Sigmoid colon (tissue), 7 donors: ENCODE results near the gene RASEF. TPM values are rescaled to one million over a fixed set of nuclear protein-coding genes. Genes with fewer than 3 reads are reported as not detected.
"Not testable (repeated sequence)": the region's sequence is repeated elsewhere in the genome, so short reads cannot be mapped to it uniquely, and the experiment has no call there.

Experiments
- DNase-seq: peaks from one replicate; pipeline ENCODE4 v3.0.0-alpha.2; 2019
- H3K27ac ChIP-seq, 4 donors: fragments of 200-600 bp; sonication (generic); one replicate each; pipeline ENCODE4 v1.5.1; 2016 to 2019; ENCODE audit warnings: mild to moderate bottlenecking in 1 of 4
- H3K27me3 ChIP-seq, 3 donors: fragments of 200-600 bp; sonication (generic); one replicate each; pipeline ENCODE4 v1.5.1; 2019; ENCODE audit warnings: mild to moderate bottlenecking in 1 of 3
- H3K36me3 ChIP-seq, 4 donors: fragments of 200-600 bp; sonication (generic); one replicate each; pipeline ENCODE4 v1.5.1; 2016 to 2019
- H3K4me1 ChIP-seq, 4 donors: fragments of 200-600 bp; sonication (generic); one replicate each; pipeline ENCODE4 v1.5.1; 2017 to 2019
- H3K4me3 ChIP-seq, 4 donors: fragments of 200-600 bp; sonication (generic); one replicate each; pipeline ENCODE4 v1.5.1; 2017 to 2019; ENCODE audit warnings: mild to moderate bottlenecking in 2 of 4, moderate library complexity in 1 of 4
- H3K9me3 ChIP-seq, 4 donors: fragments of 200-600 bp in 3 of 4; sonication (generic) in 3 of 4; one replicate each; pipeline versions ENCODE4 v1.5.1 to v1.6.1; 2013 to 2019
- CTCF ChIP-seq, 4 experiments: fragments of 450-650 bp in 3 of 4; fragments of 200-600 bp in 1 of 4; IDR thresholded peaks; one replicate each; pipeline ENCODE4 v1.5.1; 2016 to 2019; ENCODE audit warnings: antibody characterized with exemption in 4 of 4, mild to moderate bottlenecking in 3 of 4, moderate library complexity in 2 of 4
- EP300 ChIP-seq, 4 donors: sonication (generic); formaldehyde crosslinking; IDR thresholded peaks; one replicate each; pipeline ENCODE4 v1.6.1; 2017; ENCODE audit warnings: antibody characterized with exemption in 4 of 4
- POLR2A ChIP-seq, 2 donors: fragments of 450-650 bp; IDR thresholded peaks; one replicate each; pipeline ENCODE4 v1.6.1; 2016; ENCODE audit warnings: antibody characterized with exemption in 2 of 2, mild to moderate bottlenecking in 2 of 2, moderate library complexity in 2 of 2
- POLR2AphosphoS5 ChIP-seq, 4 donors: sonication (generic); formaldehyde crosslinking; IDR thresholded peaks; one replicate each; pipeline ENCODE4 v1.6.1; 2017; ENCODE audit warnings: antibody characterized with exemption in 4 of 4
- WGBS, 2 donors: extraction: QIAGEN DNeasy Blood & Tissue Kit; methylation state at CpG; one replicate each; pipeline ENCODE4 v1.1.7; 2013; 5-methylcytosine and 5-hydroxymethylcytosine counted together
- intact Hi-C: fragments of 100-400 bp; cut with DNase I; formaldehyde crosslinking; loops from one replicate; pipeline ENCODE4 v1.15.1; 2023
- polyA plus RNA-seq, 3 donors: library from polyadenylated mRNA; stranded (reverse); fragments of 200-250 nt; gene quantifications; one replicate each; pipeline ENCODE4 v1.2.3, GENCODE V29; 2013
- total RNA-seq, 4 donors: library from RNA; depleted of rRNA; stranded (reverse); fragments of >200 nt; gene quantifications; one replicate each; pipeline ENCODE4 v1.1.0, GENCODE V29; 2016
- donor health status: healthy with polysubstance abuse.
- donor health status: Bipolar disorder and iron deficiency.
- donor health status: healthy.

The RASEF gene
- total and polyA plus RNA-seq, 7 donors, result 0.16 to 24.0 (median 1.1) TPM

- WGBS, 2 donors, result 78 to 82% methylated on average over 2 of the region's 2 CpGs
These were observed 43.8 kb upstream of the RASEF start for GRCh38 chr9:83106772-83107171.

GRCh38 chr9:83106263-83106662 lies 43.3 kb upstream of the RASEF start:
- intact Hi-C loops, result no loop called here
- no peak for TF ChIP-seq POLR2A (IDR thresholded peaks at IDR 0.05)
- no peak for TF ChIP-seq EP300 (IDR thresholded peaks at IDR 0.05)
- no peak for TF ChIP-seq POLR2AphosphoS5 (IDR thresholded peaks at IDR 0.05)
- no peak for TF ChIP-seq CTCF (IDR thresholded peaks at IDR 0.05)
- Histone ChIP-seq H3K4me3 (no peak overlapping the region), H3K9me3 (peaks cover 0 to 3% (median 0%) of the 10 kb centered on the region in 4 donors), H3K4me1 (no peaks in the 10 kb centered on the region), H3K27me3 (no peaks in the 10 kb centered on the region), H3K36me3 (no peaks in the 10 kb centered on the region), H3K27ac (no peak overlapping the region)
- 80 to 86% methylated on average over 1 of the region's 1 CpG for WGBS, 2 donors
- DNase-seq, result no peak

More at GRCh38 chr9:83106772-83107171, 43.8 kb upstream of the RASEF start:
- H3K4me3 ChIP-seq, result no peak overlapping the region
- no peaks in the 10 kb centered on the region for H3K27me3 ChIP-seq
- TF ChIP-seq EP300 (IDR thresholded peaks at IDR 0.05) (no peak), CTCF (IDR thresholded peaks at IDR 0.05) (no peak), POLR2AphosphoS5 (IDR thresholded peaks at IDR 0.05) (no peak), POLR2A (IDR thresholded peaks at IDR 0.05) (no peak)
- H3K36me3 ChIP-seq, result no peaks in the 10 kb centered on the region
- peaks cover 0 to 3% (median 0%) of the 10 kb centered on the region in 4 donors for H3K9me3 ChIP-seq
- DNase-seq, result no peak
- H3K4me1 ChIP-seq, result no peaks in the 10 kb centered on the region
- H3K27ac ChIP-seq, result no peak overlapping the region
- intact Hi-C loops, result no loop called here

- intact Hi-C loops, result no loop called here
- Histone ChIP-seq H3K4me1 (no peaks in the 10 kb centered on the region), H3K36me3 (no peaks in the 10 kb centered on the region), H3K27ac (no peak overlapping the region), H3K27me3 (no peaks in the 10 kb centered on the region), H3K9me3 (no peaks in the 10 kb centered on the region), H3K4me3 (no peak overlapping the region)
- DNase-seq, result no peak
- WGBS, 2 donors, result 97 to 98% methylated on average over 4 of the region's 4 CpGs
- TF ChIP-seq CTCF (IDR thresholded peaks at IDR 0.05) (no peak), POLR2A (IDR thresholded peaks at IDR 0.05) (no peak), POLR2AphosphoS5 (IDR thresholded peaks at IDR 0.05) (no peak), EP300 (IDR thresholded peaks at IDR 0.05) (no peak)
These were observed 34.7 kb upstream of the RASEF start for GRCh38 chr9:83097633-83098032.

- 89 to 97% methylated on average over 24 of the region's 24 CpGs for WGBS, 2 donors
- H3K9me3 ChIP-seq, DNase-seq, H3K36me3 ChIP-seq, H3K27ac ChIP-seq, H3K4me3 ChIP-seq, H3K4me1 ChIP-seq, H3K27me3 ChIP-seq, intact Hi-C loops: not testable (repeated sequence)
These were observed 30.4 kb upstream of the RASEF start for GRCh38 chr9:83093311-83093710.

GRCh38 chr9:83081846-83082245 lies 18.9 kb upstream of the RASEF start:
- Histone ChIP-seq H3K9me3 (no peaks in the 10 kb centered on the region), H3K36me3 (no peaks in the 10 kb centered on the region), H3K4me3 (no peak overlapping the region), H3K27me3 (no peaks in the 10 kb centered on the region), H3K27ac (no peak overlapping the region), H3K4me1 (no peaks in the 10 kb centered on the region)
- no peak for DNase-seq
- TF ChIP-seq EP300 (IDR thresholded peaks at IDR 0.05) (no peak), POLR2AphosphoS5 (IDR thresholded peaks at IDR 0.05) (no peak), POLR2A (IDR thresholded peaks at IDR 0.05) (no peak), CTCF (IDR thresholded peaks at IDR 0.05) (no peak)
- 86 to 87% methylated on average over 6 of the region's 6 CpGs for WGBS, 2 donors
- intact Hi-C loops, result no loop called here
